Measurements from ENCODE around the gene AP5Z1.

The AP5Z1 gene

GRCh38 chr7:4730971-4731370, 44.5 kb upstream of the AP5Z1 start:
- ChIA-PET CTCF (no interaction called here), POLR2A (no interaction called here)
- H3K27me3 ChIP-seq (replicated peaks in 2 of 5; ENCODE audit: control insufficient read depth in 4 of 5, insufficient read depth in 5 of 5, low read length in 4 of 5) = no peaks in the 10 kb centered on the region
- H3K9me3 ChIP-seq (ENCODE audit: control extremely low read depth in 1 of 5, control insufficient read depth in 4 of 5, insufficient read depth in 2 of 5, low read depth in 1 of 5, low read length in 4 of 5) = no peaks in the 10 kb centered on the region
- H3K27ac ChIP-seq (ENCODE audit: insufficient read depth in 1 of 2, low read depth in 1 of 2, low read length in 2 of 2, poor library complexity in 1 of 2, severe bottlenecking in 2 of 2) = no peak overlapping the region
- H3K4me3 ChIP-seq (ENCODE audit: control insufficient read depth in 1 of 7, extremely low read depth in 1 of 7, insufficient read depth in 4 of 7, low read depth in 2 of 7, low read length in 6 of 7) = peak overlapping the region in 1 of 7 experiments; percentile 2
- H3K36me3 ChIP-seq (ENCODE audit: control insufficient read depth in 4 of 4, insufficient read depth in 4 of 4, low read length in 3 of 4) = peaks cover 4 to 30% (median 9%) of the 10 kb centered on the region in 4 experiments
- WGBS (ENCODE audit: insufficient coverage) = 51% methylated on average over 10 of the region's 10 CpGs
- peaks cover 0 to 41% (median 32%) of the 10 kb centered on the region in 4 experiments for H3K4me1 ChIP-seq (ENCODE audit: control extremely low read depth in 1 of 4, control insufficient read depth in 4 of 4, insufficient read depth in 4 of 4, low read length in 3 of 4)
- DNase-seq = no peak

- H3K27me3 ChIP-seq (replicated peaks in 2 of 5; ENCODE audit: control insufficient read depth in 4 of 5, insufficient read depth in 5 of 5, low read length in 4 of 5) = no peaks in the 10 kb centered on the region
- no peak overlapping the region for H3K4me3 ChIP-seq (ENCODE audit: control insufficient read depth in 1 of 7, extremely low read depth in 1 of 7, insufficient read depth in 4 of 7, low read depth in 2 of 7, low read length in 6 of 7)
- no peaks in the 10 kb centered on the region for H3K9me3 ChIP-seq (ENCODE audit: control extremely low read depth in 1 of 5, control insufficient read depth in 4 of 5, insufficient read depth in 2 of 5, low read depth in 1 of 5, low read length in 4 of 5)
- peaks cover 0 to 35% (median 29%) of the 10 kb centered on the region in 4 experiments for H3K4me1 ChIP-seq (ENCODE audit: control extremely low read depth in 1 of 4, control insufficient read depth in 4 of 4, insufficient read depth in 4 of 4, low read length in 3 of 4)
- H3K27ac ChIP-seq (ENCODE audit: insufficient read depth in 1 of 2, low read depth in 1 of 2, low read length in 2 of 2, poor library complexity in 1 of 2, severe bottlenecking in 2 of 2) = no peak overlapping the region
- ChIA-PET POLR2A (no interaction called here), CTCF (no interaction called here)
- DNase-seq = no peak
- 99% methylated on average over 9 of the region's 16 CpGs for WGBS (ENCODE audit: insufficient coverage)
- H3K36me3 ChIP-seq (ENCODE audit: control insufficient read depth in 4 of 4, insufficient read depth in 4 of 4, low read length in 3 of 4) = peaks cover 4 to 32% (median 9%) of the 10 kb centered on the region in 4 experiments
Measured at GRCh38 chr7:4731803-4732202, 43.6 kb upstream of the AP5Z1 start.

- Histone ChIP-seq H3K27me3 (replicated peaks in 2 of 5; ENCODE audit: control insufficient read depth in 4 of 5, insufficient read depth in 5 of 5, low read length in 4 of 5) (no peaks in the 10 kb centered on the region), H3K4me3 (ENCODE audit: control insufficient read depth in 1 of 7, extremely low read depth in 1 of 7, insufficient read depth in 4 of 7, low read depth in 2 of 7, low read length in 6 of 7) (peak overlapping the region in 3 of 7 experiments; percentile 5 to 36 (median 28)), H3K27ac (ENCODE audit: insufficient read depth in 1 of 2, low read depth in 1 of 2, low read length in 2 of 2, poor library complexity in 1 of 2, severe bottlenecking in 2 of 2) (no peak overlapping the region), H3K36me3 (ENCODE audit: control insufficient read depth in 4 of 4, insufficient read depth in 4 of 4, low read length in 3 of 4) (peaks cover 3 to 27% (median 7%) of the 10 kb centered on the region in 4 experiments), H3K9me3 (ENCODE audit: control extremely low read depth in 1 of 5, control insufficient read depth in 4 of 5, insufficient read depth in 2 of 5, low read depth in 1 of 5, low read length in 4 of 5) (no peaks in the 10 kb centered on the region), H3K4me1 (ENCODE audit: control extremely low read depth in 1 of 4, control insufficient read depth in 4 of 4, insufficient read depth in 4 of 4, low read length in 3 of 4) (peaks cover 0 to 43% (median 42%) of the 10 kb centered on the region in 4 experiments)
- CTCF ChIA-PET = interaction anchor here (1.2 to 4.3 kb wide), 8 partner anchors 8 to 22 kb away, joined by 3 to 20 read pairs (median 4); no protein-coding TSS in a partner anchor
- peak in 2 of 3 donors; percentile 83 to 84 for DNase-seq
- 63% methylated on average over 15 of the region's 15 CpGs for WGBS (ENCODE audit: insufficient coverage)
- POLR2A ChIA-PET = no interaction called here
Measured at GRCh38 chr7:4733936-4734528, 41.4 kb upstream of the AP5Z1 start.

- Histone ChIP-seq H3K27ac (ENCODE audit: insufficient read depth in 1 of 2, low read depth in 1 of 2, low read length in 2 of 2, poor library complexity in 1 of 2, severe bottlenecking in 2 of 2) (no peak overlapping the region), H3K4me3 (ENCODE audit: control insufficient read depth in 1 of 7, extremely low read depth in 1 of 7, insufficient read depth in 4 of 7, low read depth in 2 of 7, low read length in 6 of 7) (no peak overlapping the region), H3K36me3 (ENCODE audit: control insufficient read depth in 4 of 4, insufficient read depth in 4 of 4, low read length in 3 of 4) (peaks cover 3 to 26% (median 7%) of the 10 kb centered on the region in 4 experiments), H3K4me1 (ENCODE audit: control extremely low read depth in 1 of 4, control insufficient read depth in 4 of 4, insufficient read depth in 4 of 4, low read length in 3 of 4) (peaks cover 0 to 51% (median 50%) of the 10 kb centered on the region in 4 experiments), H3K9me3 (ENCODE audit: control extremely low read depth in 1 of 5, control insufficient read depth in 4 of 5, insufficient read depth in 2 of 5, low read depth in 1 of 5, low read length in 4 of 5) (no peaks in the 10 kb centered on the region), H3K27me3 (replicated peaks in 2 of 5; ENCODE audit: control insufficient read depth in 4 of 5, insufficient read depth in 5 of 5, low read length in 4 of 5) (no peaks in the 10 kb centered on the region)
- WGBS (ENCODE audit: insufficient coverage) = 90% methylated on average over 16 of the region's 23 CpGs
- no peak for DNase-seq
- CTCF ChIA-PET = interaction anchor here (0.5 to 4.3 kb wide), 9 partner anchors 9 to 104 kb away, joined by 3 to 20 read pairs (median 4); no protein-coding TSS in a partner anchor
- POLR2A ChIA-PET = no interaction called here
Measured at GRCh38 chr7:4734587-4735345, 40.7 kb upstream of the AP5Z1 start.

- 98% methylated on average over 15 of the region's 15 CpGs for WGBS (ENCODE audit: insufficient coverage)
- ChIA-PET CTCF (interaction anchor here (1.2 to 4.3 kb wide), 2 partner anchors 16 to 18 kb away, joined by 3 to 15 read pairs; no protein-coding TSS in a partner anchor), POLR2A (no interaction called here)
- peaks cover 0 to 41% (median 39%) of the 10 kb centered on the region in 4 experiments for H3K4me1 ChIP-seq (ENCODE audit: control extremely low read depth in 1 of 4, control insufficient read depth in 4 of 4, insufficient read depth in 4 of 4, low read length in 3 of 4)
- DNase-seq = no peak
- no peak overlapping the region for H3K27ac ChIP-seq (ENCODE audit: insufficient read depth in 1 of 2, low read depth in 1 of 2, low read length in 2 of 2, poor library complexity in 1 of 2, severe bottlenecking in 2 of 2)
- no peak overlapping the region for H3K4me3 ChIP-seq (ENCODE audit: control insufficient read depth in 1 of 7, extremely low read depth in 1 of 7, insufficient read depth in 4 of 7, low read depth in 2 of 7, low read length in 6 of 7)
- H3K36me3 ChIP-seq (ENCODE audit: control insufficient read depth in 4 of 4, insufficient read depth in 4 of 4, low read length in 3 of 4) = peaks cover 7 to 29% (median 16%) of the 10 kb centered on the region in 4 experiments
- H3K27me3 ChIP-seq (replicated peaks in 2 of 5; ENCODE audit: control insufficient read depth in 4 of 5, insufficient read depth in 5 of 5, low read length in 4 of 5) = no peaks in the 10 kb centered on the region
- H3K9me3 ChIP-seq (ENCODE audit: control extremely low read depth in 1 of 5, control insufficient read depth in 4 of 5, insufficient read depth in 2 of 5, low read depth in 1 of 5, low read length in 4 of 5) = no peaks in the 10 kb centered on the region
Measured at GRCh38 chr7:4737300-4737699, 38.1 kb upstream of the AP5Z1 start.

GRCh38 chr7:4738711-4739527, 36.5 kb upstream of the AP5Z1 start:
- 32% methylated on average over 21 of the region's 23 CpGs for WGBS (ENCODE audit: insufficient coverage)
- peak overlapping the region in 4 of 7 experiments; percentile 3 to 34 (median 18) for H3K4me3 ChIP-seq (ENCODE audit: control insufficient read depth in 1 of 7, extremely low read depth in 1 of 7, insufficient read depth in 4 of 7, low read depth in 2 of 7, low read length in 6 of 7)
- ChIA-PET CTCF (interaction anchor here (0.6 to 1.7 kb wide), 6 partner anchors 14 to 97 kb away, joined by 3 to 4 read pairs (median 3); no protein-coding TSS in a partner anchor), POLR2A (no interaction called here)
- peak; percentile 69 to 78 (median 69) for DNase-seq
- no peaks in the 10 kb centered on the region for H3K9me3 ChIP-seq (ENCODE audit: control extremely low read depth in 1 of 5, control insufficient read depth in 4 of 5, insufficient read depth in 2 of 5, low read depth in 1 of 5, low read length in 4 of 5)
- H3K36me3 ChIP-seq (ENCODE audit: control insufficient read depth in 4 of 4, insufficient read depth in 4 of 4, low read length in 3 of 4) = peaks cover 4 to 33% (median 20%) of the 10 kb centered on the region in 4 experiments
- peak overlapping the region in 1 of 2 experiments; percentile 61 for H3K27ac ChIP-seq (ENCODE audit: insufficient read depth in 1 of 2, low read depth in 1 of 2, low read length in 2 of 2, poor library complexity in 1 of 2, severe bottlenecking in 2 of 2)
- peaks cover 0 to 38% (median 34%) of the 10 kb centered on the region in 4 experiments for H3K4me1 ChIP-seq (ENCODE audit: control extremely low read depth in 1 of 4, control insufficient read depth in 4 of 4, insufficient read depth in 4 of 4, low read length in 3 of 4)
- no peaks in the 10 kb centered on the region for H3K27me3 ChIP-seq (replicated peaks in 2 of 5; ENCODE audit: control insufficient read depth in 4 of 5, insufficient read depth in 5 of 5, low read length in 4 of 5)

Data from common myeloid progenitor, CD34-positive (primary cell).